Bronchial epithelial cell (primary cell): Measurements from ENCODE around the gene FUT4. TPM values are rescaled to one million over a fixed set of nuclear protein-coding genes. Genes with fewer than 3 reads are reported as not detected.

Source experiments
- DNase-seq: peaks from one replicate; pipeline ENCODE4 v3.0.0-alpha.2; 2010; ENCODE audit warnings: low read depth
- FAIRE-seq: peaks from 2 replicates; lab custom pipeline; 2011; peaks lifted over from hg19 to GRCh38; lab: Jason Lieb, UNC
- H3K27me3 ChIP-seq: 2 replicates; pipeline ENCODE4 v1.5.1; 2011; ENCODE audit warnings: low read length; ENCODE audit not compliant: control insufficient read depth, insufficient read depth
- H3K36me3 ChIP-seq: 2 replicates; pipeline ENCODE4 v1.5.1; 2011; ENCODE audit warnings: low read length; ENCODE audit not compliant: control insufficient read depth, insufficient read depth
- H3K4me3 ChIP-seq: 2 replicates; pipeline ENCODE4 v1.5.1; 2011; ENCODE audit warnings: mild to moderate bottlenecking, low read depth, low read length, control low read depth
- total RNA-seq: library from RNA; depleted of rRNA; stranded (reverse); fragments of >200 nt; gene quantifications from 2 replicates; pipeline ENCODE4 v1.2.1, GENCODE V29; 2014
- TF ChIP-seq, protein P1 (sequence below): IDR thresholded peaks from 2 replicates; pipeline ENCODE4 v1.5.1; 2011; ENCODE audit warnings: mild to moderate bottlenecking, moderate library complexity, low read length, control low read depth, inconsistent platforms; ENCODE audit not compliant: insufficient read depth, severe bottlenecking

The FUT4 gene
- total RNA-seq, 1 donor from 2014 or later: 1.8 TPM

DNA sequence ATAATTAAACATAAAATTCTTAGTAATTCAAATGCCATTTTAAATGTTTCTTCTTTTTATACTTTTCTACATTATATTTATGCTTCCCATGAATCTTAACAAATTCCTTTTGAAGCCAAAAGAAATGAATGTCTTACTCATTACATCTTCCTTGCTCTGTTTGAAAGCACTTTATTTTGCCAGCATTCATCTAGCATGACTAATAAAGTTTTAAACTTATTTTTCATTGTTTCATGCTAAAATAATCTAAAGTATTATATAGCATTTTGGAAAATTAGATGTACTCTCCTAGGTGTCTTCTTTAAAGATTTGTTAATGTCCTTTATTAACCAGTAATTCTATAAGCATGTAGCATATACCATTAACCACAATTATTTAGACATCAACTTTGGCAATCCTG is 13.7 kb downstream of the FUT4 start:
- Histone ChIP-seq H3K4me3 (no peak overlapping the region), H3K27me3 (no peaks in the 10 kb centered on the region), H3K36me3 (no peaks in the 10 kb centered on the region)
- no peak for DNase-seq
- no peak for FAIRE-seq
- TF ChIP-seq, protein P1, sequence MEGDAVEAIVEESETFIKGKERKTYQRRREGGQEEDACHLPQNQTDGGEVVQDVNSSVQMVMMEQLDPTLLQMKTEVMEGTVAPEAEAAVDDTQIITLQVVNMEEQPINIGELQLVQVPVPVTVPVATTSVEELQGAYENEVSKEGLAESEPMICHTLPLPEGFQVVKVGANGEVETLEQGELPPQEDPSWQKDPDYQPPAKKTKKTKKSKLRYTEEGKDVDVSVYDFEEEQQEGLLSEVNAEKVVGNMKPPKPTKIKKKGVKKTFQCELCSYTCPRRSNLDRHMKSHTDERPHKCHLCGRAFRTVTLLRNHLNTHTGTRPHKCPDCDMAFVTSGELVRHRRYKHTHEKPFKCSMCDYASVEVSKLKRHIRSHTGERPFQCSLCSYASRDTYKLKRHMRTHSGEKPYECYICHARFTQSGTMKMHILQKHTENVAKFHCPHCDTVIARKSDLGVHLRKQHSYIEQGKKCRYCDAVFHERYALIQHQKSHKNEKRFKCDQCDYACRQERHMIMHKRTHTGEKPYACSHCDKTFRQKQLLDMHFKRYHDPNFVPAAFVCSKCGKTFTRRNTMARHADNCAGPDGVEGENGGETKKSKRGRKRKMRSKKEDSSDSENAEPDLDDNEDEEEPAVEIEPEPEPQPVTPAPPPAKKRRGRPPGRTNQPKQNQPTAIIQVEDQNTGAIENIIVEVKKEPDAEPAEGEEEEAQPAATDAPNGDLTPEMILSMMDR: no peak

DNA sequence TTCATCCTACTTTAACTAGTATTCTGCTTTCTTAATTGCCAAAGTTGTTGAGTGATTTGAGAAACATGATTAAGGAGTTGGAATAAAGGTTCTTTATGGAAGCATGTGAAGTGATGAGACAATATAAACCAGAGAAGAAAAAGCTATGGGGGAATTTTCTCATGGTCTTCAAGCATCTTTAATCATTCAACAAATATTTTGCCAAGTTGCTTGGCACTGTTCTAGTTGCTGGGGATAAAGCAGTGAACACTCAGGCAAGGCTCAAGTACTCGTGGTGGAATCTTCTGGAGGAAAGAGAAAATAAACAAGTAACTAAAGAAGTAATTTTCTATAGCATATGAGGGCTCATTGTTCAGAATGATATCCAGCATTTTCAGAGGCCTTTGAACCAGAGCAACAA is 14.3 kb downstream of the FUT4 start:
- Histone ChIP-seq H3K36me3 (no peaks in the 10 kb centered on the region), H3K4me3 (no peak overlapping the region), H3K27me3 (no peaks in the 10 kb centered on the region)
- DNase-seq: no peak
- TF ChIP-seq, protein P1: no peak
- FAIRE-seq: no peak

DNA sequence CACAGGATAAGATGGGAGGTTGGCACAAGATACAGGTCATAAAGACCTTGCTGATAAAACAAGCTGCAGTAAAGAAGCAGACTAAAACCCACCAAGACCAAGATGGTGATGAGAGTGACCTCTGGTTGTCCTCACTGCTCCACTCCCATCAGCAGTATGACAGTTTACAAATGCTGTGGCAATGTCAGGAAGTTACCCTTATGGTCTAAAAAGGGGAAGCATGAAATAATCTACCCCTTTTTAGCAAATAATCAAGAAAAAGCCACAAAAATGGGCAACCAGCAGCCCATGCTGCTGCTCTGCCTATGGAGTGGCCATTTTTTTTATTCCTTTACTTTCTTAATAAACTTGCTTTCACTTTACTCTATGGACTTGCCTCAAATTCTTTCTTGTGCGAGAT is 14.7 kb downstream of the FUT4 start:
- no peak for DNase-seq
- no peaks in the 10 kb centered on the region for H3K36me3 ChIP-seq
- no peaks in the 10 kb centered on the region for H3K27me3 ChIP-seq
- TF ChIP-seq, protein P1: no peak
- H3K4me3 ChIP-seq: no peak overlapping the region
- no peak for FAIRE-seq

DNA sequence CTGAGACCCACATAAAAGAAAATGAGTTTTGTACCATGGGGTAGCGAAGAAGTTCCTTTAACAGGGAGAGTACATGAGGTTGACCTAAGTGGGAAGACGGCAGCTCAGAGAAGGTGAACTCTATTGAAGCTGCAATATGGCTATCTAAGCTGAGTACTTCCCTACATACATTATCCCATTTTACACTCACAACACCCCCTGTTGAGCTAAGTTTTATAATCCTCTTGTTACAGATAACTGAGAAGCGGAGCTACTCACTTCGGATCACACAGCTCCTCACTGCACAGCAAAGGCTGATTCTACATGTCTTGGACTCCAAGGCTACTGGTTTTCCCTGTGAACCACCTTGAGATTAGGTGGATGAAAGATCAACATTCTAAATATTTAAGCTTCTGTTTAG is 15.2 kb downstream of the FUT4 start:
- Histone ChIP-seq H3K4me3 (no peak overlapping the region), H3K36me3 (no peaks in the 10 kb centered on the region), H3K27me3 (no peaks in the 10 kb centered on the region)
- TF ChIP-seq, protein P1: no peak
- DNase-seq (no peak), FAIRE-seq (no peak)

DNA sequence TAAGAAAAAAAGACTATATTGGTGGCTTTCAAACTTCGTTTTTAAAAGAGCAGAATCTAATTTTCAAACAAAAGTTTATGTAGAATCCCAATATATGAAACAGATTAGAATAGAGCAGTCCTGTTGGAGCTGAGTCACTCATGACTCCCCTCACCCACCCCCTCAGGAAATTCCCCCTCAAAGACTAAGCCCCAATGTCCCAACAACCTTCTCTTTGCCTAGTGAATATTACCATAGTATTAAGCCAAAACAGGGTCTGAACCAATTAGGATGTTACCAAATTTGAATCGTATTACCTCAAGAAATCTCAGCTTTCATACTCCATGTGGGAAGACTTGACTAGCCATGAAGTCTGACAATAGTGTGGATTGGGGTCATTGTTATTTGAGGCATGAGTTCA is 15.6 kb downstream of the FUT4 start:
- no peak for DNase-seq
- TF ChIP-seq, protein P1: no peak
- no peak for FAIRE-seq
- H3K27me3 ChIP-seq: no peaks in the 10 kb centered on the region
- no peaks in the 10 kb centered on the region for H3K36me3 ChIP-seq
- H3K4me3 ChIP-seq: no peak overlapping the region

DNA sequence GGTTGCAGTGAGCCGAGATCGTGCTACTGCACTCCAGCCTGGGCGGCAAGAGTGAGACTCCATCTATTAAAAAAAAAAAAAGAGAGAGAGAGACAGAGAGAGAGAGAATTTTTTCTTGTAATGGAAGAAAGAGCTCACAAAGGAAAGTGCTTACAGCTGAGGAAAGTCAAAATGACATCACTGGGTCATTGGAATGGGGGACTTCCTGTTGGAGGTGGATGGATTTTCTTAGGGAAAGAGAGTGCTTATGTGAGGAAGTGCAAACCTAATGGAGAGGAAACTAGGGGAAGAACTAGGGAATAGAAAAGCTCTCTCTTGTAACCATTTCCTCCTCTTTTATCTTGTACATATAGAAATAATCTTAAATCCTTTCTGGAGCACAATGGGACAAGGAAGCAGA is 17.1 kb downstream of the FUT4 start:
- TF ChIP-seq, protein P1: no peak
- no peak for FAIRE-seq

More for the DNA sequence above, 17.1 kb downstream of the FUT4 start:
- Histone ChIP-seq H3K27me3 (no peaks in the 10 kb centered on the region), H3K36me3 (no peaks in the 10 kb centered on the region), H3K4me3 (no peak overlapping the region)
- DNase-seq: no peak
